ENCODE results near the gene ERF. TPM values are rescaled to one million over a fixed set of nuclear protein-coding genes. Genes with fewer than 3 reads are reported as not detected.

Gene ERF
- total RNA-seq, 1 donor from 2014 or later: 48.1 TPM

- no peak for ATAC-seq (ENCODE audit: low read depth)
- Mint-ChIP-seq H3K27ac (peak overlapping the region; percentile 74), H3K4me1 (peaks cover 28% of the 10 kb centered on the region), H3K4me3 (peak overlapping the region; percentile 80), H3K36me3 (ENCODE audit: low read depth) (peaks cover 13% of the 10 kb centered on the region), H3K9me3 (no peaks in the 10 kb centered on the region), H3K27me3 (peaks cover 5% of the 10 kb centered on the region)
- intact Hi-C loops (cut with micrococcal nuclease): loop anchor here (1.0 kb wide), 1 partner anchor 8 kb away; no protein-coding TSS in a partner anchor
- DNase-seq: no peak
- POLR2A ChIA-PET: interaction anchor here (0.9 to 3.9 kb wide), 6 partner anchors 10 to 139 kb away, joined by 3 to 19 read pairs (median 4); partner anchors contain the start of genes CIC, GSK3A, PAFAH1B3 and PRR19
- no peak for TF ChIP-seq CTCF (IDR thresholded peaks at IDR 0.05)
- CTCF ChIA-PET: no interaction called here
Measured at GRCh38 chr19:42252365-42253244, 2.3 kb downstream of the ERF start.

- no peak for DNase-seq
- CTCF ChIA-PET: no interaction called here
- TF ChIP-seq CTCF (IDR thresholded peaks at IDR 0.05): no peak
- POLR2A ChIA-PET: interaction anchor here (0.5 to 3.9 kb wide), 8 partner anchors 9 to 138 kb away, joined by 3 to 19 read pairs (median 5); partner anchors contain the start of genes CIC, GSK3A, PAFAH1B3 and PRR19
- Mint-ChIP-seq H3K4me3 (peak overlapping the region; percentile 80), H3K27ac (peak overlapping the region; percentile 12), H3K36me3 (ENCODE audit: low read depth) (peaks cover 13% of the 10 kb centered on the region), H3K27me3 (peaks cover 5% of the 10 kb centered on the region), H3K9me3 (no peaks in the 10 kb centered on the region), H3K4me1 (peaks cover 29% of the 10 kb centered on the region)
- ATAC-seq (ENCODE audit: low read depth): no peak
- intact Hi-C loops (cut with micrococcal nuclease): no loop called here
Measured at GRCh38 chr19:42251572-42252358, 3.2 kb downstream of the ERF start.

GRCh38 chr19:42250666-42251531 lies 4.0 kb downstream of the ERF start:
- Mint-ChIP-seq H3K36me3 (ENCODE audit: low read depth) (peaks cover 13% of the 10 kb centered on the region), H3K9me3 (no peaks in the 10 kb centered on the region), H3K4me3 (no peak overlapping the region), H3K27me3 (peaks cover under 1% of the 10 kb centered on the region), H3K4me1 (peaks cover 29% of the 10 kb centered on the region), H3K27ac (peak overlapping the region; percentile 12)
- no peak for DNase-seq
- intact Hi-C loops (cut with micrococcal nuclease): no loop called here
- no peak for TF ChIP-seq CTCF (IDR thresholded peaks at IDR 0.05)
- CTCF ChIA-PET: no interaction called here
- ATAC-seq (ENCODE audit: low read depth): no peak
- POLR2A ChIA-PET: interaction anchor here (0.7 to 3.9 kb wide), 5 partner anchors 8 to 137 kb away, joined by 3 to 19 read pairs (median 6); partner anchors contain the start of genes CIC and GSK3A

GRCh38 chr19:42250183-42250665 lies 4.7 kb downstream of the ERF start:
- no peak for TF ChIP-seq CTCF (IDR thresholded peaks at IDR 0.05)
- POLR2A ChIA-PET: interaction anchor here (0.6 to 3.9 kb wide), 2 partner anchors 20 to 49 kb away, joined by 4 to 19 read pairs; partner anchors contain the start of gene CIC
- Mint-ChIP-seq H3K4me3 (no peak overlapping the region), H3K4me1 (peaks cover 30% of the 10 kb centered on the region), H3K27ac (no peak overlapping the region), H3K36me3 (ENCODE audit: low read depth) (peaks cover 13% of the 10 kb centered on the region), H3K27me3 (no peaks in the 10 kb centered on the region), H3K9me3 (no peaks in the 10 kb centered on the region)
- no peak for ATAC-seq (ENCODE audit: low read depth)
- no peak for DNase-seq
- CTCF ChIA-PET: interaction anchor here (0.7 kb wide), 1 partner anchor 142 kb away, joined by 3 read pairs; no protein-coding TSS in a partner anchor
- intact Hi-C loops (cut with micrococcal nuclease): no loop called here

All from activated B cell treated with CpG ODN at 0.5 μM for 24 hours (primary cell).